GM12801 (cell line): ENCODE results near the gene CD81.

Experiments
- TF ChIP-seq, protein P1 (sequence below): IDR thresholded peaks from one replicate; pipeline ENCODE4 v1.5.1; 2011; ENCODE audit warnings: control low read depth; ENCODE audit not compliant: insufficient read length; ENCODE audit errors: extremely low read depth

The CD81 gene

DNA sequence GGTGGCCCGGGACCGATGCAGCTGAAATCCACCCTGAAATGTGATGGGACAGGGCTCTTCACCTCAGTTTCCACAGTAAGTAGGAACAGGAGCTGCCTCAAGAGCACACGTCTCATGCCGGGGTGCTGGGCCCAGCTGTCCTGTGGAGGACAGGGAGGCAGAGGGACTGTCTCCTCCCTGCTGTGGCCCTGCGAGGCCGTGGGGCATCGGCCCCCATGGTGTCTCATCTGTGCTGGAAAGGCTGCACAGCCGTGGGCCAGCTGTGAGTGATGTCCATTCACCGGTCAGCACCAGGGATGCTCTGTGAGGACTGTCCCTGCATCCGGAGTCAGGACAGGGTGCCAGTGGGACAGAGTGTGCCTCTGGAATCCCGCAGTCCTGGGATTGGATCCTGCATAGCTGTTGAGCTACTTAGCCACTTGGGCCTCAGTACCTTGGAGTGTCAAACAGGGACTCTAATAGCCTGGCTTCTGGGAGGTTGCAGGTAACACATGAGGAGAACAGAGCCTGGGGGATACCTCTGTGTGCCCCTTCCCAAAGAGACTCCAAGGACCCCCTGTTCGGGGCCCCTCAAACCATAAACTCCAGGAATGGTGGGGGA is 50.7 kb downstream of the CD81 start:
- TF ChIP-seq, protein P1, sequence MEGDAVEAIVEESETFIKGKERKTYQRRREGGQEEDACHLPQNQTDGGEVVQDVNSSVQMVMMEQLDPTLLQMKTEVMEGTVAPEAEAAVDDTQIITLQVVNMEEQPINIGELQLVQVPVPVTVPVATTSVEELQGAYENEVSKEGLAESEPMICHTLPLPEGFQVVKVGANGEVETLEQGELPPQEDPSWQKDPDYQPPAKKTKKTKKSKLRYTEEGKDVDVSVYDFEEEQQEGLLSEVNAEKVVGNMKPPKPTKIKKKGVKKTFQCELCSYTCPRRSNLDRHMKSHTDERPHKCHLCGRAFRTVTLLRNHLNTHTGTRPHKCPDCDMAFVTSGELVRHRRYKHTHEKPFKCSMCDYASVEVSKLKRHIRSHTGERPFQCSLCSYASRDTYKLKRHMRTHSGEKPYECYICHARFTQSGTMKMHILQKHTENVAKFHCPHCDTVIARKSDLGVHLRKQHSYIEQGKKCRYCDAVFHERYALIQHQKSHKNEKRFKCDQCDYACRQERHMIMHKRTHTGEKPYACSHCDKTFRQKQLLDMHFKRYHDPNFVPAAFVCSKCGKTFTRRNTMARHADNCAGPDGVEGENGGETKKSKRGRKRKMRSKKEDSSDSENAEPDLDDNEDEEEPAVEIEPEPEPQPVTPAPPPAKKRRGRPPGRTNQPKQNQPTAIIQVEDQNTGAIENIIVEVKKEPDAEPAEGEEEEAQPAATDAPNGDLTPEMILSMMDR, result no peak

DNA sequence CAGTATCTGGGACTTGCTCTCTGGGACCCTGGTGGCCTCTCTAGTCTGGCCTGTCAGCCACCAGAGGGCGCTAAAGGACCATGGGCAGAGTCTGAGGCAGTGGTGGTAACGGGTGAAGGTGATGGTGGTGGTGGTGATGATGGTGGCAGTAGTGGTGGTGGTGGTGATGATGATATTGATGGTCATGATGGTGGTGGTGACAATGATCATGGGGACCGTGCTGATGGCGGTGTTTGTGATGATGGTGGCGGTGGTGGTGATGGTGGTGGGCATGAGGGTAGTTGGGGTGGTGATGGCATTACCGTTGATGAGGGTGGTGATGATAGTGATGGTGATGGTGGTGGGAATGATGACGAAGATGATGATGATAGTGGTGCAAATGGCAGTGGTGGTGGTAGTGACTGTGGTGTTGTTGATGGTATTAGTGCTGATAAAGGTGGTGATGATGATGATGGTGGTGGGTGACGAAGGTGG is 51.2 kb downstream of the CD81 start:
- TF ChIP-seq, protein P1, result no peak

DNA sequence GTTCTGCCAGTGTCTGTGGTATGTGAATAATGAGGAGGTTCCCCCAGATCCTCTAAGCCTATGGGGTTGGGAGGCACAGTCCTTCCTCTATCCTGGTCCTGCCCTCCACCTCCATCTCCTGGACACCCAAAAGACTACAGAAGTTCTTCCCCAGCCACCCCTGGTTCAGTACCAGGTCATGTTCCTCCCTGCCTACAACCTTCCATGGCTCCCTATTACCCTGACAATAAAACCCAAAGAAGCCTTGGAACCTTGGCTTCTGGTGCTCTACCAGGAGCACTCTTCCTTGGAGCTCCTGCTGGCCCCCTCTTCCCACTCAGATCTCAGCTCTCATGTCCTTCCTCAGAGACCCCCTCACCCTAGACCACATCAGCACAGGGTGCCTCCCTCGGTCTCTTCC is 54.3 kb downstream of the CD81 start:
- TF ChIP-seq, protein P1, result no peak

DNA sequence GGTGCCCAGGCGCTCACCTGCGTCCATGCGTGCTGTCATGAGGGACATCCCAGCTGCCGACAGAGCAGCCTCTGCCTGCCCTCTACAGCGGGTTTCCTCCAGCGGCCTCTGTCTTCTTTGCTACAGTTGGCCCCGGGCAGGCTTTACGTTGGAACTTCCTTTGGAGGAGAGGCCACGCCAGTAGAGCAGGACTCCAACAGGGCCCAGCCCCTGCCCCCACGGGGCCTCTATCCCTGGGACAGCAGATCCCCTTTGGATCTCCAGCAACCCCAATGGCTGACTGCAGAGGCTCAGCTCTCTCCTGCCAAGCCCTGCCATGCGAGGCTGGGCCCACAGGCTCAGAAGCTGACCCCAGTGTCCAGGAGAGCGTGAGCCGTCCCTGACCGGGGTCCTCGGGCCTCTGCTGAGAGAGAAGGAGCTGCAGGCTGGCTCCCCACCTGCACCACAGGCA is 55.1 kb downstream of the CD81 start:
- TF ChIP-seq, protein P1, result no peak

DNA sequence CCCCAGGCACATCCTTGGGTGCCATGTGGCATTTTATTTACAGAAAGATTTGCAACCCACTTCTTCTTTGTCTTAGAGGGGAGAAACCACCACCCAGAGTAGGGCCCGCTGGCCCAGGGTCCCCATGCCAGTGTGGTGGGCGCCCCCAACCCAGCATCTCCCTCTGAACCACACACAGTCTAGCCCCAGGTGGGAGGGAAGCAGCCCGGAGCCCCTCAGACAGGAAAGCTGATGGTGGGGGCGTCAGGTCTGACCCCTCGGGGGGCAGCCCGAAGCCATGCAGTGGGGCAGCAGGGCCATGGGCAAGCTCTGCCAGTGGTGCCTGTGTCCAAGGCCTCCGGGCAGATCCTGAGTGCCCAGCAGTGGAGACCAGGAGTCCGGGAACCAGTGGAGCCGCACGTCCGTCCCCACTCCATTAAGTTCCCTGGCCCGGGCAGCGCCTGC is 55.5 kb downstream of the CD81 start:
- TF ChIP-seq, protein P1, result no peak

DNA sequence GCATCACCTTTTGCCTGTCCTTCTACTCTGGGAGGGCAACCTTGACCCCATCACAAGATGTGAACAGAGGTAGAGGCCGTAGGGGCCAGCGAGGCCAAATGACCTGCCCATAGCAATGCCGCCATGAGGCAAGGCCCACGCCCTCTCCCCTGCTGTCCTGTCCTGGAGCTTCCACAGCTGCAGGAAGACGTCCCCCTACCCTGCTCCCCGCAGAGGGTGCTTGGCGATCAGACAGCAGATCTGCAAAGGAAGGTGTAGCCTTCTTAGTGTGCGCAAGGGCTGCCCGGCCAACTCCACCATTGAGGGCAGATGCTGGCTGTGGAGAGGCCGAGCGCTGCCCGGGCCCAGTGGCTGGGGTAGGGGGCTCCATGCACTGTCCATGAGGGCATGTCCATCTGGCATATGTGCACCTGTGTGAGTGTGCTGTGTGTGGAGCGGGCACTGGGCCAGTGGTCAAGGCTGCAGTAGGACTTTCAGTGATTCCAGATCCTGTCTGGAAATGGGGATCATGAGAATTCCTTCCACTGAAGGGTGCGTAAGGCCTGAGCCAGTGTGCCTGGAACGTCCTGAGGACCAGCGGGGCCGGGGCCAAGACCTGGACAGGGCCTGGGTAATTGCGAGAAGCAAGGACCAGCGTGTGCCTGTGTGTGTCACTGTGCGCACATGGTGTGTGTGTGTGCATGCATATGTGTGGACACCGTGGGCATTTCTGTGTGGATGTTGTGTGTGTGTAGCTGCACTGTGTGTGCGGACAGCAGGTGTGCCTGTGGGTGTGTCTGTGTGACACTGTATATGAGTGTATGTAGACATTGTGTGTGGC is 56.2 kb downstream of the CD81 start:
- TF ChIP-seq, protein P1, result no peak

DNA sequence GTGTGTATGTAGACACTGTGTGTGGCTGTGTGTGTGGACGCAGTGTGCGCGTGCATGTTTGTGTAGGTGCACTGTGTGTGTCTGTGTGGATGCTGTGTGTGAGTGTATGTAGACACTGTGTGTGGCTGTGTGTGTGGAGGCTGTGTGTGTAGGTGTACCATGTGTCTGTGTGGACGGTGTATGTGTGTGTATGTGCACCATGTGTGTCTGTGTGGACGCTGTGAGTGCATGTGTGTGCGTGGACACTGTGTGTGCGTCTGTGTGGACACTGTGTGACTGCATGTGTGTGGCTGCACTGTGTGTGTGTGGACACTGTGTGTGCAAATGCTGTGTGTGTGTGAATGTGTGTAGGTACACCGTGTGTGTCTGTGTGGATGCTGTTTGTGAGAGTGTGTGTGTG is 56.9 kb downstream of the CD81 start:
- TF ChIP-seq, protein P1, result no peak
